Regular cardiac myocyte (primary cell): ENCODE data around the gene CAPN14. TPM values are rescaled to one million over a fixed set of nuclear protein-coding genes. Genes with fewer than 3 reads are reported as not detected.

ENCODE experiments used
- total RNA-seq: library from RNA; depleted of rRNA; stranded (reverse); fragments of >200 nt; gene quantifications from 2 replicates; pipeline ENCODE4 v1.2.3, GENCODE V29; 2014

The CAPN14 gene, protein sequence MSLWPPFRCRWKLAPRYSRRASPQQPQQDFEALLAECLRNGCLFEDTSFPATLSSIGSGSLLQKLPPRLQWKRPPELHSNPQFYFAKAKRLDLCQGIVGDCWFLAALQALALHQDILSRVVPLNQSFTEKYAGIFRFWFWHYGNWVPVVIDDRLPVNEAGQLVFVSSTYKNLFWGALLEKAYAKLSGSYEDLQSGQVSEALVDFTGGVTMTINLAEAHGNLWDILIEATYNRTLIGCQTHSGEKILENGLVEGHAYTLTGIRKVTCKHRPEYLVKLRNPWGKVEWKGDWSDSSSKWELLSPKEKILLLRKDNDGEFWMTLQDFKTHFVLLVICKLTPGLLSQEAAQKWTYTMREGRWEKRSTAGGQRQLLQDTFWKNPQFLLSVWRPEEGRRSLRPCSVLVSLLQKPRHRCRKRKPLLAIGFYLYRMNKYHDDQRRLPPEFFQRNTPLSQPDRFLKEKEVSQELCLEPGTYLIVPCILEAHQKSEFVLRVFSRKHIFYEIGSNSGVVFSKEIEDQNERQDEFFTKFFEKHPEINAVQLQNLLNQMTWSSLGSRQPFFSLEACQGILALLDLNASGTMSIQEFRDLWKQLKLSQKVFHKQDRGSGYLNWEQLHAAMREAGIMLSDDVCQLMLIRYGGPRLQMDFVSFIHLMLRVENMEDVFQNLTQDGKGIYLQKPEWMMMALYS
- under 0.01 and 0.28 TPM in 2 replicates for total RNA-seq

DNA sequence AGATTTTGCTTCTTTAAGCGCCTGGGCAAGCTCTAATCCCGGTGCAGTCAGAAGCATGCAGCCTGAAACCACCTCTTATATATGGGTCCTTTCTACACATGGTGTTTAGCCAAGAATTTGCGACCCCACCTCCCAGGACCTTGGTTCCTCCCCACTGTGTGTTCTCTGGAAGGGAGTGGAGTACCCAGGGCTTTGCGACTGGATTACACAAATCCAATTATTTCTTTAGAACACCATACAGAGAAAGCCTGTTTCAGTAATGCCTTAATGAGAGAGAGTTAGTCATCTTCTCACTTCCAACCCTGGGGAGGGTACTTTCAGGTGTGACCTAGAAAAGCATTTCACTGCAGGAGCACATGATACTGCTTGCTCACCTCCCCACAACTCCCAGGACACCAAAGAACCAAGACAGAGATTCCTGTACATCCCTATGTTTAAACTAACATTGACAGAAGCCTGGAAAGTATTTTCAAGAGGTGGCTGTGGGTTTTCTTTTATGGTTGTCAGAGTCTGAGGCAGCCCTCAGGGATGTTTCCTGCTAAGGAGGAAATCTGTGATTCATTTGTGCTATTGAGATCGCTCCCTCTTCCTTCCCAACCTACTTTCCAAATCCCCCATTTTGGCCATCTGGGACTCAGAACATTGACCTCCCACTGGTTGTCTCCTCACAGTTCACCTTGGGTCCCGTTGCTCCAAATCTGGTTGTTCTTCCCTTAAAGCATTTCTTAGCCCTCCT is at the start of gene CAPN14:
TSS of gene CAPN14 (minus strand) at position 51 of the 736 bp plus-strand sequence. CDS start 12,068 bp downstream, outside the sequence.

GRCh38 chr2:31233741-31234682 is 16.7 kb upstream of the CAPN14 start, which contains the start of gene EHD3:
TSS of gene EHD3 (plus strand) at chr2:31234152. CDS start at chr2:31234622, 470 bp downstream.

DNA sequence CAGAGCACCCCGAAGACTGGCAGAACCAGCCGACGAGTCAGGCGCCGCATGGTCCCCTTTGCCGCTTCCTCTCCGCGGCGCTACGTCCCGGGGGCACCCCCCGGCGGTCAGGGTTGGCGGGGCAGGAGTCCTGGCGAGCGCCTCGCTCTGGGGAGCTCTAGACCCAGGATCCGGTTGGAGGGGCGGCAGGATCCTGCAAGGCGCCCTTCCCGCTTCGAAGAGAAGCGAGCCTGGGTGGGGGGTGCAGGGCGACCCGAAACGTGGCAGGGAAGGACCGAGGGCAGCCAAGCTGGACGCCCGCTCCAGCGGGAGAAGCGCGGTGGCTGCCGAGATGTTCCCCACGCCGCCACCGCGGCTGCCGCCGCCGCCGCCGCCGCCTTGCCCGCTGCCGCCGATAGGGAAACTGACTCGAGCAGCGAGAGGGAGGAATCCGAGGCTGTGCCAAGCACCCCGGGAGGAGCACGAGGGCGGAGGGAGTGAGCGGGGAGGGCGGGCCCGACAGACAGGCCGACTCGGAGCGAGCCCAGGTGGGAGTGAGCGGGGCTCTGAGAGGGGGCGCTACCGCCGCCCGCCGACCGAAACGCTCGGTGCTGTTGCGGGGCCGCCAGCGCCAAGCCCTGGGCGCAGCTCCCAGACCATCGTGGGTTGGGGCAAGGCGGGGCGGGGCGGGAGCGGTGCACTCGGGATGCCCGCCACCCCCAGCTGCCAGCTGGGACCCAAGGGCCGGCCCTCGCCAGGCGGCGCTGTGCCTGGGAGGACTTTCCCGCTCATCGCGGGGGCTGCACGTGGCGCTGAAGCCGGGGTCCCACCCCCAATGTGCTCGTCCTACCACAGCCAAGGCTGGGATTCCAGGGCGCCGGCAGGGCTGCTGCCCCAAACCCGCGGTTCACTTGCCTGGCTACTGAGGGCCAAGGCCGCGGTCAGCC is 79.0 kb downstream of the CAPN14 start, which contains the start of gene GALNT14:
TSS of gene GALNT14 (minus strand) at position 404 of the 926 bp plus-strand sequence. CDS start at position 50, 354 bp downstream.

Other genes with a start within 250 kb of the CAPN14 start
- gene GALNT14, start 79.1 kb downstream of the CAPN14 start, total RNA-seq: 0.85 and 1.7 TPM in 2 replicates
- gene EHD3, start 16.6 kb upstream of the CAPN14 start, total RNA-seq: 56.6 and 57.5 TPM in 2 replicates
- gene XDH, start 197.2 kb upstream of the CAPN14 start, total RNA-seq: 0.28 and 0.38 TPM in 2 replicates